Bronchial epithelial cell (primary cell): Measurements from ENCODE around the gene TSHR. TPM values are rescaled to one million over a fixed set of nuclear protein-coding genes. Genes with fewer than 3 reads are reported as not detected.
"Not testable (repeated sequence)": the region's sequence is repeated elsewhere in the genome, so short reads cannot be mapped to it uniquely, and the experiment has no call there.

Experiments
- DNase-seq: peaks from one replicate; pipeline ENCODE4 v3.0.0-alpha.2; 2010; ENCODE audit warnings: low read depth
- FAIRE-seq: peaks from 2 replicates; lab custom pipeline; 2011; peaks lifted over from hg19 to GRCh38; lab: Jason Lieb, UNC
- H3K27me3 ChIP-seq: 2 replicates; pipeline ENCODE4 v1.5.1; 2011; ENCODE audit warnings: low read length; ENCODE audit not compliant: control insufficient read depth, insufficient read depth
- H3K36me3 ChIP-seq: 2 replicates; pipeline ENCODE4 v1.5.1; 2011; ENCODE audit warnings: low read length; ENCODE audit not compliant: control insufficient read depth, insufficient read depth
- H3K4me3 ChIP-seq: 2 replicates; pipeline ENCODE4 v1.5.1; 2011; ENCODE audit warnings: mild to moderate bottlenecking, low read depth, low read length, control low read depth
- total RNA-seq: library from RNA; depleted of rRNA; stranded (reverse); fragments of >200 nt; gene quantifications from 2 replicates; pipeline ENCODE4 v1.2.1, GENCODE V29; 2014
- TF ChIP-seq, protein P1 (sequence below): IDR thresholded peaks from 2 replicates; pipeline ENCODE4 v1.5.1; 2011; ENCODE audit warnings: mild to moderate bottlenecking, moderate library complexity, low read length, control low read depth, inconsistent platforms; ENCODE audit not compliant: insufficient read depth, severe bottlenecking

TSHR gene
- total RNA-seq, 1 donor from 2014 or later, result not detected

DNA sequence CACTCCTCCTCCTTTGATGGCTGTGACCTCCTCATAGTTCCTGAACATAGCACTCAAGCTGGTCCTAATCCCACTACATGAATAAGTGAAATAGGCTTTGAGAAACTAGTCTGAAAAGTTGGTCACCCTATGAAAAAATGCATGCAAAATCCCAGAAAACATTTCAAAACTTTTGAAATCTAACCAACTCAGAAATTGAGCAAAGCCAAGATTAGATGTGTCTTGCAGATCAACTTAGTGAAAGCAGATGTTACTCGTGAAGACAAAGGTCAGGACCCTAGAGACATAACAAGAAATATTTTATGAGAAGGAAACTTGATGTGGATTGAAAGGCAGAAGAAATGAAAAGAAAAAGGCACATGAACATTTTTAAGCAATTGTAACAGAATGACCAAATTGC, 63.3 kb downstream of the TSHR start:
- TF ChIP-seq, protein P1, sequence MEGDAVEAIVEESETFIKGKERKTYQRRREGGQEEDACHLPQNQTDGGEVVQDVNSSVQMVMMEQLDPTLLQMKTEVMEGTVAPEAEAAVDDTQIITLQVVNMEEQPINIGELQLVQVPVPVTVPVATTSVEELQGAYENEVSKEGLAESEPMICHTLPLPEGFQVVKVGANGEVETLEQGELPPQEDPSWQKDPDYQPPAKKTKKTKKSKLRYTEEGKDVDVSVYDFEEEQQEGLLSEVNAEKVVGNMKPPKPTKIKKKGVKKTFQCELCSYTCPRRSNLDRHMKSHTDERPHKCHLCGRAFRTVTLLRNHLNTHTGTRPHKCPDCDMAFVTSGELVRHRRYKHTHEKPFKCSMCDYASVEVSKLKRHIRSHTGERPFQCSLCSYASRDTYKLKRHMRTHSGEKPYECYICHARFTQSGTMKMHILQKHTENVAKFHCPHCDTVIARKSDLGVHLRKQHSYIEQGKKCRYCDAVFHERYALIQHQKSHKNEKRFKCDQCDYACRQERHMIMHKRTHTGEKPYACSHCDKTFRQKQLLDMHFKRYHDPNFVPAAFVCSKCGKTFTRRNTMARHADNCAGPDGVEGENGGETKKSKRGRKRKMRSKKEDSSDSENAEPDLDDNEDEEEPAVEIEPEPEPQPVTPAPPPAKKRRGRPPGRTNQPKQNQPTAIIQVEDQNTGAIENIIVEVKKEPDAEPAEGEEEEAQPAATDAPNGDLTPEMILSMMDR, result no peak
- no peaks in the 10 kb centered on the region for H3K27me3 ChIP-seq

DNA sequence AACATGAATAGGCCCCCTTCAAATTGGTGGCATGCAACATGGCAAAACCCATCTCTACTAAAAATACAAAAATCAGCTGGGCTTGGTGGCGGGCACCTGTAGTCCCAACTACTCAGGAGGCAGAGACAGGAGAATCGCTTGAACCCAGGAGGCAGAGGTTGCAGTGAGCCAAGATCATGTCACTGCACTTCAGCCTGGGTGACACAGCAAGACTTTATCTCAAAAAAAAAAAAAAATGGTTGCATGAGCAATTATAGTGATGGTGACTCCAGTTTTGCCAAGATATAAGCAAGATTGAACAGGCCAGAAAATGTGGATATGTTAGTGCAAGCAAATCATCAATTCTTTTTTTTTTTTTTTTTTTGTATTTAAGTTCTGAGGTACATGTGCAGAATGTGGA, 63.7 kb downstream of the TSHR start:
- FAIRE-seq, H3K36me3 ChIP-seq, H3K4me3 ChIP-seq, DNase-seq, H3K27me3 ChIP-seq: not testable (repeated sequence)

More for the DNA sequence above, 63.3 kb downstream of the TSHR start:
- Histone ChIP-seq H3K36me3 (no peaks in the 10 kb centered on the region), H3K4me3 (no peak overlapping the region)
- FAIRE-seq (no peak), DNase-seq (no peak)

DNA sequence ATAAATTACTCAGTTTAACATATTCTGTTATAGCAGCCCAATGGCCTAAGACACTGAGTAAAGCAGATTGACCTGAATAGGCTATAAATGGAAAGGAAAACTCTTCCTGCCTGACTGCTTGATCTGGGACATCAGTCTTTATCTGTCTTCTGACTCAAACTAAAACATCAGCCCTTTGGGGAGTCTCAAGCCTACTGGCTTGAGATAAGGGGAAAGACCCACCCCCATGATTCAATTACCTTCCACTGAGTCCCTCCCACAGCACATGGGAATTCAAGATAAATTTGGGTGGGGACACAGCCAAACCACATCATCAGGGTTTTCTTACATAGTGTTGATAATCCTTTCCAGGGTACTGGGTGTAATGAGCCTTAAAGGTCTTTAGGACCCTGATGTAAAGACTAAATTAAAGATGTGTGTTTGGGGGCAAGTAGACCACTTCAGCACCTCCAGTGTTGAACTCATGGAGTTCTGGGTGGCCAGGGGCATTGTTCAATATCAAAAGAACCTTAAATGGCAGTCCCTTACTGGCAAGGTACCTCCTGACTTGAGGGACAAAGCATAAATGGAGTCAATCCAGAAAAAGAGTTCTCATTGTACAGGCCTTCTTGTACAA, 67.8 kb downstream of the TSHR start:
- Histone ChIP-seq H3K36me3 (no peaks in the 10 kb centered on the region), H3K27me3 (no peaks in the 10 kb centered on the region), H3K4me3 (no peak overlapping the region)
- FAIRE-seq (no peak), DNase-seq (no peak)
- TF ChIP-seq, protein P1, result no peak

DNA sequence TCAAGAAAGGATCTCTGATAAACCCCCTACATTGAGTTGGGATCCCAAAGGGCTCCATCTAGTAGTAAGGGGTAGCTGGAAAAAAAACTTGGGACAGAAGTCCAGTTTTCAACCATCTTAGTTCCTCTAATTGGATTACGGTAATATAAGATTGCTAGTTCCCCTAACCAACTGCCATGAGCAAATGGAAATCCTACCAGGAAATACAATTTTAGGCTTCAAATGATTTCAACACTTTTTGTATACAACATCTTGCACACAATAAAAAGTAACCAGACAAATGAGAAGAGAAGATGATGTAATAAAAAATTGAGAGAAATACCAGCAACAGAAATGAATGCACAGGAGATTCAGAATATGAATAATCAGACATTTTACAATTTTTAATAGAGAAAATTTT, 73.0 kb downstream of the TSHR start:
- FAIRE-seq, result no peak

DNA sequence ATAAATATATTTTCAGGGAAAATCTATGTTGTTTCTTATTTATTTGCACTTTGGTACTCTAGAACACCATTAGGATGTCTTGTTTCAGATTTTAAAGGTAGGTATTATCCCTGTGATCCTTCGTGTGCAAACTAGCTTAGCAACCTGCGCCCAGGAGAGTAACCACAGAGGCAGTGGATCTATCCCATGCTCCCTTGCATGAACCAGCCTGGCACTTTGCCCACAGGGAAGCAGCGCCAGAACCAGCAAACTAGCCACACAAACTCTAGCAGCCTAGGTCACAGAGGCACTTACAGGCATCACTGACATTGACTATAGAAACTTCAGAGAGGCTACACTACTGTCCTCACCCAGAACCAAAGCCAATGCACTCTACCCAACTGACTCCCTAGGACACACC, 76.1 kb downstream of the TSHR start:
- FAIRE-seq (peak; percentile 72), DNase-seq (no peak)
- no peaks in the 10 kb centered on the region for H3K27me3 ChIP-seq
- H3K4me3 ChIP-seq, result no peak overlapping the region
- H3K36me3 ChIP-seq, result no peaks in the 10 kb centered on the region
- TF ChIP-seq, protein P1, result no peak

More for the DNA sequence above, 73.0 kb downstream of the TSHR start:
- DNase-seq, result no peak
- H3K27me3 ChIP-seq, result no peaks in the 10 kb centered on the region
- H3K36me3 ChIP-seq, result no peaks in the 10 kb centered on the region
- TF ChIP-seq, protein P1, result no peak
- H3K4me3 ChIP-seq, result no peak overlapping the region

DNA sequence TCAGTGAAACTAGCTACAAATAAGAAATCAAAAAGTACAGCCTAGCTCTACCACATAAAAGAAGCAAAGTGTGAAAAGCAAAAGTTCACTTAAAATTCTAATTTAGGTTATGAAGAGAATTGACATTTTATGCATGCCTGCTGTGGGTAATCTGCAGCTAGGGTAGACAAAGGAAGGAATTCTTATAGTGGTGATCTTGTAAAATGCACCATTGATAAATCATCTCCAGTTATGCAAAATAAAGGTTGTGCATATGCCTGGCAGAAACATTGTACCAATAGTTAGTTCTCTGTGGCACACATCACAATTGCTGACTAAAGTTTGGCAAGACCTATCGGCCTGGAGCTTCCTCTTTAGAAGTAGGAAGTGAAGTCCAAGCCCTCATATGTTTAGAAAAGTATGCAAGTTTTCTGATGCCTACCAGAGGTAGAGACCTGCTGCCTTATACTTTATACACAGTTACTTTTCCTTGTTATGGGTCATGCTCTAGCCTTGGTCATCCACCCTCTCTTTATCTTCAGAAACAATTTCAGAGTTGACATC, 78.3 kb downstream of the TSHR start:
- FAIRE-seq, result no peak

More for the DNA sequence above, 78.3 kb downstream of the TSHR start:
- TF ChIP-seq, protein P1, result no peak
- DNase-seq, result no peak
- H3K36me3 ChIP-seq, result no peaks in the 10 kb centered on the region
- H3K4me3 ChIP-seq, result no peak overlapping the region
- no peaks in the 10 kb centered on the region for H3K27me3 ChIP-seq
